GM19397 (cell line): ENCODE results near the gene PLCH1.
A peak's percentile ranks its signal among the peaks of the same experiment; 100 is the strongest.

ENCODE experiments used
- ATAC-seq: cut with Tn5 transposase; IDR thresholded peaks from one replicate; pipeline ENCODE4 v1.9.1; 2021; ENCODE audit warnings: mild to moderate bottlenecking, moderate library complexity; ENCODE audit not compliant: unreplicated experiment

The PLCH1 gene

GRCh38 chr3:155747286-155747945 is 2.5 kb upstream of the PLCH1 start:
- no peak for ATAC-seq

GRCh38 chr3:155746703-155747102 is 1.8 kb upstream of the PLCH1 start:
- no peak for ATAC-seq

GRCh38 chr3:155745795-155746550 is 1.1 kb upstream of the PLCH1 start:
- ATAC-seq, result no peak

- ATAC-seq, result peak; percentile 42
Measured at GRCh38 chr3:155744010-155744625, 753 bp downstream of the PLCH1 start.

GRCh38 chr3:155743606-155744005 is 1.3 kb downstream of the PLCH1 start:
- no peak for ATAC-seq

GRCh38 chr3:155742349-155742965 is 2.4 kb downstream of the PLCH1 start:
- no peak for ATAC-seq

- no peak for ATAC-seq
Measured at GRCh38 chr3:155741603-155742002, 3.3 kb downstream of the PLCH1 start.

GRCh38 chr3:155741101-155741500 is 3.8 kb downstream of the PLCH1 start:
- no peak for ATAC-seq

- no peak for ATAC-seq
Measured at GRCh38 chr3:155739154-155739553, 5.7 kb downstream of the PLCH1 start.

- ATAC-seq, result no peak
Measured at GRCh38 chr3:155738580-155739076, 6.2 kb downstream of the PLCH1 start.

GRCh38 chr3:155737844-155738460 is 6.9 kb downstream of the PLCH1 start:
- peak; percentile 93 for ATAC-seq

- no peak for ATAC-seq
Measured at GRCh38 chr3:155736381-155736780, 8.5 kb downstream of the PLCH1 start.

- ATAC-seq, result no peak
Measured at GRCh38 chr3:155730843-155731242, 14.0 kb downstream of the PLCH1 start.

- ATAC-seq, result no peak
Measured at GRCh38 chr3:155727836-155728235, 17.0 kb downstream of the PLCH1 start.

GRCh38 chr3:155714295-155714718 is 30.6 kb downstream of the PLCH1 start:
- no peak for ATAC-seq

GRCh38 chr3:155712008-155712407 is 32.9 kb downstream of the PLCH1 start:
- peak; percentile 89 for ATAC-seq

- ATAC-seq, result no peak
Measured at GRCh38 chr3:155704771-155705559, 39.9 kb downstream of the PLCH1 start.

GRCh38 chr3:155704061-155704460 is 40.8 kb downstream of the PLCH1 start:
- no peak for ATAC-seq

GRCh38 chr3:155702745-155703591 is 41.9 kb downstream of the PLCH1 start:
- no peak for ATAC-seq
